Endothelial cell (in vitro differentiated cells): ENCODE results near the gene PLEKHA6. TPM values are rescaled to one million over a fixed set of nuclear protein-coding genes. Genes with fewer than 3 reads are reported as not detected.

Source experiments
- DNase-seq: peaks from one replicate; pipeline ENCODE4 v3.0.0; 2021; ENCODE audit warnings: low spot score
- H3K27ac Mint-ChIP-seq: one replicate; pipeline ENCODE4 v1.8.0; 2021; ENCODE audit warnings: mixed read lengths, inconsistent platforms; ENCODE audit not compliant: unreplicated experiment
- H3K27me3 Mint-ChIP-seq: one replicate; pipeline ENCODE4 v1.8.0; 2021; ENCODE audit warnings: mild to moderate bottlenecking, moderate library complexity, mixed read lengths, inconsistent platforms; ENCODE audit not compliant: unreplicated experiment
- H3K36me3 Mint-ChIP-seq: one replicate; pipeline ENCODE4 v1.8.0; 2021; ENCODE audit warnings: mild to moderate bottlenecking, low read depth, mixed read lengths, inconsistent platforms; ENCODE audit not compliant: unreplicated experiment
- H3K4me1 Mint-ChIP-seq: one replicate; pipeline ENCODE4 v1.8.0; 2021; ENCODE audit warnings: mild to moderate bottlenecking, mixed read lengths, inconsistent platforms; ENCODE audit not compliant: unreplicated experiment
- H3K4me3 Mint-ChIP-seq: one replicate; pipeline ENCODE4 v1.8.0; 2021; ENCODE audit warnings: mild to moderate bottlenecking, mixed read lengths, inconsistent platforms; ENCODE audit not compliant: unreplicated experiment
- H3K9me3 Mint-ChIP-seq: one replicate; pipeline ENCODE4 v1.8.0; 2021; ENCODE audit warnings: mixed read lengths, inconsistent platforms; ENCODE audit not compliant: unreplicated experiment
- total RNA-seq: library from RNA; stranded (reverse); fragmentation: NEBNext Ultra II Directional; extraction: Animal tissue kit (Norgen Biotek cat#: 25700); gene quantifications from one replicate; pipeline ENCODE4 v1.2.1, GENCODE V29; 2021; ENCODE audit not compliant: unreplicated experiment
- TF ChIP-seq, protein P1 (sequence below): fragments of 200-600 bp; sonication (generic); IDR thresholded peaks from one replicate; pipeline ENCODE4 v1.5.0; 2021; ENCODE audit warnings: antibody characterized with exemption; ENCODE audit not compliant: unreplicated experiment

PLEKHA6 gene
- total RNA-seq, 1 donor from 2014 or later, result 3.7 TPM

DNA sequence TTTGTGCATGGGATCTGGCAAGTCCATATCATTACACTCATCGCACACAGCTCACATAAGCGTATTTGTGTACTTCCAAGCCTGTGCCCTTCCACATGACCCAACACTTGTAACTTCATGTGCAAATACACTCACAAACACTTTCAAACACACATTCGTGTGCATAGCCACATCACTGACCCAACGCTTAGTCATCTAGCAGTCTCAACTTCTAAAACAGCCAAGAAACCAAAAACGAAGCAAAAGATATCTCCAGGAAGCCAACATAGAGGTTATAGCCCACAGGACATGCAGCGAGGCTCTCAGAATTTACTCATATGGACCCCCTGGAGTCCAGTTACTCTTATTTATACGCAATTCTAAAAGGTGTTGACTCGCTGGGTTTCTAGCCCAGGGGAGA lies 135.1 kb downstream of the PLEKHA6 start:
- TF ChIP-seq, protein P1, sequence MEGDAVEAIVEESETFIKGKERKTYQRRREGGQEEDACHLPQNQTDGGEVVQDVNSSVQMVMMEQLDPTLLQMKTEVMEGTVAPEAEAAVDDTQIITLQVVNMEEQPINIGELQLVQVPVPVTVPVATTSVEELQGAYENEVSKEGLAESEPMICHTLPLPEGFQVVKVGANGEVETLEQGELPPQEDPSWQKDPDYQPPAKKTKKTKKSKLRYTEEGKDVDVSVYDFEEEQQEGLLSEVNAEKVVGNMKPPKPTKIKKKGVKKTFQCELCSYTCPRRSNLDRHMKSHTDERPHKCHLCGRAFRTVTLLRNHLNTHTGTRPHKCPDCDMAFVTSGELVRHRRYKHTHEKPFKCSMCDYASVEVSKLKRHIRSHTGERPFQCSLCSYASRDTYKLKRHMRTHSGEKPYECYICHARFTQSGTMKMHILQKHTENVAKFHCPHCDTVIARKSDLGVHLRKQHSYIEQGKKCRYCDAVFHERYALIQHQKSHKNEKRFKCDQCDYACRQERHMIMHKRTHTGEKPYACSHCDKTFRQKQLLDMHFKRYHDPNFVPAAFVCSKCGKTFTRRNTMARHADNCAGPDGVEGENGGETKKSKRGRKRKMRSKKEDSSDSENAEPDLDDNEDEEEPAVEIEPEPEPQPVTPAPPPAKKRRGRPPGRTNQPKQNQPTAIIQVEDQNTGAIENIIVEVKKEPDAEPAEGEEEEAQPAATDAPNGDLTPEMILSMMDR, result no peak
- DNase-seq, result no peak
- Mint-ChIP-seq H3K27me3 (no peaks in the 10 kb centered on the region), H3K9me3 (no peaks in the 10 kb centered on the region), H3K36me3 (peaks cover 4% of the 10 kb centered on the region), H3K27ac (no peak overlapping the region), H3K4me3 (no peak overlapping the region), H3K4me1 (peaks cover 5% of the 10 kb centered on the region)

DNA sequence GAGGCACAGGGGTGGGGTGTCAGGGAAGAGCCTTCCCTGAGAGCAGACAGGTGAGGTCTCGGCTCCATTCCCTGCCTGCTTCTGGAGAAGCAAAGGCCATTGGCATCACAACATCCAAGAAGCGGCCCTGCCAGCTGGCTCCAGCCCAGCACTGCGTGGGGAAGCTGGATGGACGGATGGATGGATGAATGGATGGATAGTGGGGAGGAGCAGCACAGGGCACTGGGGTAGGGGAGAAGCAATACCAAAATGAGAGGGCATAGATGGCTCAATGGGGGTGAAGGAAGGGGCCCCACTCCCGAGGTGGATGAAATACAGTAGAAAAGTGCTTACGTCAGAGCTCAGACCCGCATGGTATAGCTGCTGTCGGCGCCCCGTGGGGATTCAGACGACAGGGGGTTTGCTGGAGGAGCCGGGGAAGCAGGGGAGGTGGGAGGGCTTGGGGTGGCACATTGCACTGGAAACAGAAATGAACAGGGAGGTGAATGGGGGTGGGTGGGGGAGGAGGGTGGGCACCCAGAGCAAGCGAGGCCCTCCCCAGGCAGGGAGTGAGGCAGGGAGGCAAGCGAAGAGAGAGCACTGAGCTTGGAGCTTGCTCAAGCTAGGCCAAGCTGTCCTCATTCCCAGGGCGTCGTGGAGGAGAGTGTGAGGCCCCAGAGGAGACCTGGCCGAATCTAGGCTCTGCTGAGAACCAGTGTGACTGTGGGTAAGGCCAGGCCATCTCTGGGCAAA lies 136.4 kb downstream of the PLEKHA6 start:
- Mint-ChIP-seq H3K4me1 (peaks cover 2% of the 10 kb centered on the region), H3K27me3 (no peaks in the 10 kb centered on the region), H3K9me3 (no peaks in the 10 kb centered on the region), H3K36me3 (no peaks in the 10 kb centered on the region), H3K27ac (no peak overlapping the region), H3K4me3 (no peak overlapping the region)
- DNase-seq, result no peak
- TF ChIP-seq, protein P1, result no peak

DNA sequence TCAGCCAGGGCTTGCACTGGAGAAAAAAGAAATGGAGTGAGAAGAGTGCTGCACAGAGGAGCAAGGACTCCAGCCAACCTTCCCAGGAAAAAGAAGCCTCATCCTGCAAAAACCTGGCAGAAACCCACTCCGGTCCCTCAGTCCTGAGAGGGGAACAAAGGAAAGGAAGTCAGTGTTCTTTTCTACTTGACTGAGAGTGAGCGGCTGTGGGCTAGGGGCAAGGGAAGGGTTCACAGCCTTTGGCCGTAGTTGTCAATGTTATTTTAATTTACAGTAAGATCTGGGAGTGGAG lies 137.0 kb downstream of the PLEKHA6 start:
- TF ChIP-seq, protein P1, result no peak
- Mint-ChIP-seq H3K4me1 (peaks cover 2% of the 10 kb centered on the region), H3K27me3 (no peaks in the 10 kb centered on the region), H3K4me3 (no peak overlapping the region), H3K36me3 (no peaks in the 10 kb centered on the region), H3K27ac (no peak overlapping the region), H3K9me3 (no peaks in the 10 kb centered on the region)
- no peak for DNase-seq

DNA sequence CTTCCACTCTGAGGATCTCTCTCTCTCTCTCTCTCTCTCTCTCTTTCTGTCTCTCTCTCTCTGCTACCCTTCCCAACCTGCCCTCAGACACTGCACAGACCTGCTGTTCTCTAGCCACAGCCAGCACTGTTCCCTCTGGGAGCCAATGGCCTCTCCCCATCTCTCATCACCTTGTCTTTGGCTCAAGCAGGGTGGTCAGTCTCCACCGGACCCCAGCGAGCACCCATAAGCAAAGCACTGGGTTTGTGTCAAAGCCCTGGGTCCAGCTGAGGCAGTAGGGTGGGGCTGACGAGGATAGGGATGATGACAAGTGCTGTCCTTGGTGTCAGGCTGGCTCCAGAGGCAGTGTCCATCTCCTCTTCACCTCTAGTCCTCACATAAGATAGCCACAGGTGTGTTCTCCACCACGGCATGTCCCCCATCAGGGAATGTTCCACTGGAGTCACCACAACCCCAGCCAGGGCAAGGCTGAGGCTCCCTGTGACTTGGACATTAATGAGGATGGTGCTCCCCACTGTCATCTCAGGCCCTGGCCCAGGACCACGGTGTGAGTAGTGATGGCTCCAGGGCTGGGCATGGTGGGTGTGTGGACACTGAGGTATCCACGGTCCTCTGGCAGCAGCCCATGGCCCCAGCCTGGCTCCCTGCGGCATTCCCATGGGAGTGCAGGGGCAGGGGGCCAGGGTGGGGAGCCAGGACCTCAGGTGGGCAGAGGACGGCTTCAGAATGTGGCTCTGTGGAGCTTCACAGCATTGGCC lies 137.5 kb downstream of the PLEKHA6 start:
- H3K4me3 Mint-ChIP-seq, result no peak overlapping the region
- DNase-seq, result no peak
- peaks cover 2% of the 10 kb centered on the region for H3K4me1 Mint-ChIP-seq
- TF ChIP-seq, protein P1, result no peak
- no peak overlapping the region for H3K27ac Mint-ChIP-seq
- H3K36me3 Mint-ChIP-seq, result no peaks in the 10 kb centered on the region
- no peaks in the 10 kb centered on the region for H3K27me3 Mint-ChIP-seq
- H3K9me3 Mint-ChIP-seq, result no peaks in the 10 kb centered on the region

DNA sequence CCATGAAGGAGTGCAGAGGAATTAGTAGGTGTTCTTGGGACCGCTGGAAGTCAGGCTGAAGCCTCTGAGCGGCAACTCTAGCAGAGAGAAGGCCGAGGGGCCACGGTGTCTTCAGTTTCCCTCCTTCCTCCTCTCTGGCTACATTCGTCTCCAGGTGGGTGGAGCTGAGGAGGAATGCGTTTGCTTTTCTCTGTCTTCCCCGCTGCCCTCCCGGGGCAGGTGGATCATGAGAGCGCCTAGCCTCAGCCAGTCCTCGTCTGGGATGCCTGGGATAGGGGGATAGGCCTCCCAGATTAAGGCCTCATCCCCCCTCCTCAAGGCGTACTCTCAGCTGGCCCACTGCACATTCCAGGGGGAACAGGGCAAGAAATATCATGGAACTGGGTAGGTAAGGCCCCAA lies 138.5 kb downstream of the PLEKHA6 start:
- Mint-ChIP-seq H3K27ac (no peak overlapping the region), H3K36me3 (no peaks in the 10 kb centered on the region), H3K4me1 (peaks cover 2% of the 10 kb centered on the region), H3K27me3 (no peaks in the 10 kb centered on the region), H3K9me3 (no peaks in the 10 kb centered on the region), H3K4me3 (no peak overlapping the region)
- DNase-seq, result no peak
- TF ChIP-seq, protein P1, result no peak
